ENCODE measurements around the gene IQSEC1. TPM values are rescaled to one million over a fixed set of nuclear protein-coding genes. Genes with fewer than 3 reads are reported as not detected.

IQSEC1 gene
- total and polyA plus RNA-seq, 7 experiments from 2014 or later, result 21.1 to 163 (median 70.2) TPM

DNA sequence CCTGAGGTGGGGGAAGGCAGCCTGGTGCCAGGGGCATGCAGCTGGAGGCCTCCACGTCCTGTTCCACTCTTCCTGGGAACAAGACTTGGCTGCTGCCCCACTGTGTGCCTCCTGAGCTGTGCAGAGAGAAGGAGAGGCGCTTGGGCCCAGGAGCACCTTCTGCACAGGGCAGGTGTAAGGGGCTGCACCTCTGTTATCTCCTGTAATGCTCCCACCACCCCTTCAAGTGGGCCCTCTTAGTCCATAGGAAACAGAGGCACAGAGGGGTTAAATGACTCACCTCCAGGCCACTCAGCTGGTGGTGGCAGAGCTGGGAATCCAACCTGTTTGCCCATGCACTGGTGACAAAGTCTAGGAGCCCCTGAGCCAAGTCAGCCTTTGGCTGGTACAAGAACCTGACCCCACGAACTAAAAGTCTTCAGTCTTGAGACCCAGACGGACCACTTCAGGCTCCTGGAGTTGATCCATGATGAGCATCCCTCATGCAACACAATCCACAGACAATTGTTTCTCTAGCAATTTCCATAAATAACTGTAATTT, 93.2 kb downstream of the IQSEC1 start:
- Histone ChIP-seq H3K4me3 (ENCODE audit: low read length) (no peak overlapping the region), H3K9me3 (ENCODE audit: control insufficient read depth in 2 of 3, low read length in 3 of 3) (no peaks in the 10 kb centered on the region), H3K27me3 (ENCODE audit: control insufficient read depth in 2 of 2, insufficient read depth in 2 of 2, low read length in 2 of 2) (no peaks in the 10 kb centered on the region), H3K27ac (ENCODE audit: low read depth, low read length) (no peak overlapping the region), H3K4me1 (ENCODE audit: control insufficient read depth in 2 of 2, insufficient read depth in 2 of 2, low read length in 2 of 2) (peaks cover 24 to 34% of the 10 kb centered on the region in 2 donors), H3K36me3 (ENCODE audit: control insufficient read depth in 2 of 3, insufficient read depth in 3 of 3, low read length in 3 of 3) (peaks cover 0 to 32% (median 0%) of the 10 kb centered on the region in 3 experiments)
- ATAC-seq (no peak), DNase-seq (no peak)
- H3K9me3 Mint-ChIP-seq, result peaks cover 0 to 2% (median 0%) of the 10 kb centered on the region in 11 donors
- peaks cover 20 to 72% (median 68%) of the 10 kb centered on the region in 7 donors for H3K4me1 Mint-ChIP-seq
- no peak overlapping the region for H3K4me3 Mint-ChIP-seq
- peak overlapping the region in 3 of 9 donors; percentile 11 to 25 (median 20) for H3K27ac Mint-ChIP-seq
- intact Hi-C loops (cut with micrococcal nuclease), result loop anchor here (2.0 to 5.0 kb wide), 2 partner anchors 13 to 63 kb away; no protein-coding TSS in a partner anchor
- ChIA-PET CTCF (interaction anchor here (1.0 kb wide), 1 partner anchor 15 kb away, joined by 4 read pairs; no protein-coding TSS in a partner anchor), POLR2A (no interaction called here)
- peaks cover 0 to 4% (median 3%) of the 10 kb centered on the region in 5 donors for H3K36me3 Mint-ChIP-seq
- no peaks in the 10 kb centered on the region for H3K27me3 Mint-ChIP-seq

DNA sequence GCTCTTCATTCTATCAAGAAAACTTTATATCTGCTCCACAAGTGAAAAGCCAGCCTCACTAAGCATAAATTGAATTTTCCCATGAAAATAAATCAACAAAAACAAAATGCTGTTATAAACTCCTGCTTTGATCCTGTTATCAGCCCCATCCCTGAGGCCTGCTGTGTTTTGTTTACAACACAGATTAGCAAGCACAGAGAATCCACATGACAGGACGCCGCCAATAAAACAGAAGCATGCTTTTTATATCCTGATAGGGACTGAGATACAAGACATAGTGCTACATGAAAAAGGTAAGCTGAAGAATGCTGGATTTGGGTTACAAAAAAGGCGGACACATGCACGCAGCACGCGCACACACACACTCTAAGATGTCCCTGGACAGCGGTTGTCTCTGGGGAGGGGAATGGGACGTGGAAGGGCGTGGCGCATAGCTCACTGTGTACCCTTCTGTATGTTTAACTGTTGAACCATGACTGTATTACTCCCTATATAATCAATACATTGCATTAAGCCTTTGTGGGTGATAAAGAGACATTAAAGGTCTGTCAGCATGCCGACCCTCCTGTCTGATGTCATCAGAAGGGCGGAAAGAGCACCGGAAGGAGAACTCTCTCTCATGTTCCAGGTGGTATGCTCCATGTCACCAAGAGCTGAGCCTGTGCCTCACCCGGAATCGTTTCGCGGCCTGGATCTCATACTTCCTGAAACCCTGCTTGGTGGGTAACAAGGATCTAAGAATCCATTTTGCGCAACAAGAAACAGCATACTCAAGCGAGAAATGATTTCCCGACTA, 93.9 kb downstream of the IQSEC1 start:
- H3K27ac ChIP-seq (ENCODE audit: low read depth, low read length), result no peak overlapping the region
- intact Hi-C loops (cut with micrococcal nuclease), result no loop called here
- no peaks in the 10 kb centered on the region for H3K9me3 ChIP-seq (ENCODE audit: control insufficient read depth in 2 of 3, low read length in 3 of 3)
- ChIA-PET CTCF (interaction anchor here (1.0 kb wide), 1 partner anchor 16 kb away, joined by 4 read pairs; no protein-coding TSS in a partner anchor), POLR2A (no interaction called here)
- peak overlapping the region in 1 of 9 donors; percentile 37 for H3K27ac Mint-ChIP-seq
- peaks cover 22 to 74% (median 68%) of the 10 kb centered on the region in 7 donors for H3K4me1 Mint-ChIP-seq
- H3K27me3 Mint-ChIP-seq, result no peaks in the 10 kb centered on the region
- H3K27me3 ChIP-seq (ENCODE audit: control insufficient read depth in 2 of 2, insufficient read depth in 2 of 2, low read length in 2 of 2), result no peaks in the 10 kb centered on the region
- H3K4me3 ChIP-seq (ENCODE audit: low read length), result no peak overlapping the region
- DNase-seq (no peak), ATAC-seq (no peak)
- peaks cover 0 to 37% (median 0%) of the 10 kb centered on the region in 3 experiments for H3K36me3 ChIP-seq (ENCODE audit: control insufficient read depth in 2 of 3, insufficient read depth in 3 of 3, low read length in 3 of 3)
- no peak overlapping the region for H3K4me3 Mint-ChIP-seq
- H3K9me3 Mint-ChIP-seq, result peaks cover 0 to 2% (median 0%) of the 10 kb centered on the region in 11 donors
- peaks cover 0 to 4% (median 3%) of the 10 kb centered on the region in 5 donors for H3K36me3 Mint-ChIP-seq
- H3K4me1 ChIP-seq (ENCODE audit: control insufficient read depth in 2 of 2, insufficient read depth in 2 of 2, low read length in 2 of 2), result peaks cover 24 to 37% of the 10 kb centered on the region in 2 donors

DNA sequence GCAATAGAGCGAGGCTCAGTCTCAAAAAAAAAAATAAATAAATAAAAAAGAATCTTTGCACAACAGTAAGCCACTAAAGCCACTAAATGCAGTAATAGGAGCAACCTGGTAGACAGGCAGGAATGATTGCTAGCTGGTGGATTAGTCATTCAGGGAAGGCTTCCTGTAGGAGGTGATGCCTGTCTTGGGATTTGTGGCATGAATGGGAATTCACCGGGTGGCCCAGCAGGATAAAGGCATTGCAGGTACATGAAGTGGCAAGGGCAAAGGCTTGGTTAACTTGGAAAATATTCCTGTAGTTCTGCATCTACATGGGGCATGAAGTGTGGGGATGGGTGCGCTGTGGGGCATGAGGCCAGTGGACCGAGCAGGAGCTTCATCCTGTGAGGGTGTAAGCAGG, 94.5 kb downstream of the IQSEC1 start:
- Mint-ChIP-seq H3K9me3 (peaks cover 0 to 2% (median 0%) of the 10 kb centered on the region in 11 donors), H3K4me1 (peaks cover 18 to 72% (median 62%) of the 10 kb centered on the region in 7 donors), H3K4me3 (no peak overlapping the region), H3K27ac (no peak overlapping the region), H3K36me3 (peaks cover 0 to 4% (median 3%) of the 10 kb centered on the region in 5 donors), H3K27me3 (no peaks in the 10 kb centered on the region)
- Histone ChIP-seq H3K4me1 (ENCODE audit: control insufficient read depth in 2 of 2, insufficient read depth in 2 of 2, low read length in 2 of 2) (peaks cover 20 to 37% of the 10 kb centered on the region in 2 donors), H3K4me3 (ENCODE audit: low read length) (no peak overlapping the region), H3K36me3 (ENCODE audit: control insufficient read depth in 2 of 3, insufficient read depth in 3 of 3, low read length in 3 of 3) (peaks cover 0 to 41% (median 0%) of the 10 kb centered on the region in 3 experiments), H3K27me3 (ENCODE audit: control insufficient read depth in 2 of 2, insufficient read depth in 2 of 2, low read length in 2 of 2) (no peaks in the 10 kb centered on the region), H3K27ac (ENCODE audit: low read depth, low read length) (no peak overlapping the region), H3K9me3 (ENCODE audit: control insufficient read depth in 2 of 3, low read length in 3 of 3) (no peaks in the 10 kb centered on the region)
- ATAC-seq (no peak), DNase-seq (no peak)
- intact Hi-C loops (cut with micrococcal nuclease), result no loop called here
- ChIA-PET POLR2A (no interaction called here), CTCF (no interaction called here)

DNA sequence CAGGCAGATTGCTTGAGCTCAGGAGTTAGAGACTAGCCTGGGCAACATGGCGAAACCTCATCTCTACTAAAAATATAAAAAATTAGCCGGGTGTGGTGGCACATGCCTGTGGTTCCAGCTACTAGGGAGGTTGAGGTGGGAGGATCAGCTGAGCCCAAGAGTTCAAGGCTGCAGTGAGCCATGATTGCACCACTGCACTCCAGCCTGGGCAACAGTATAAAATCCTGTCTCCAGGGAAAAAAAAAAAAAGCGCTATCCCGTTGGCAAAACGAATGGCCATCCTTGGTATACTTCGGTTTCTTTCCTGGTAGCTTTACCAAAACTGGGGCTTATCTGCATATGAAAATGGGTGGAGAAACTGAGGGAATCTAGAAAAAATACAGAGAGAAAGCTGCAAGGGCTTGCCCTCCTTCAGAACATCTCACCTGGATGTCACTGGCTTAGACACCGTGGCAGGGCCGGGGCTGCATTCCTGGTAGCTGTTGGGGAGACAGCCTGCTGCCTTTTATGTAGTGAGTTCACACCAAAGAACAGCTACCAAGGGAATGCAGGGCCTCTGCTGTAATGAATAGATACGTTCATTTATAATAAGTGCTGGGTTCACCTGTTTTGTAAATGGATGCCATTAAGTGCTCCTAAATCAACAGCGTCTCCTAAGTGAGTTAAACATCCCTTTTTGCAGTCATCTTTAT, 96.0 kb downstream of the IQSEC1 start:
- H3K4me1 Mint-ChIP-seq, result peaks cover 16 to 73% (median 52%) of the 10 kb centered on the region in 7 donors

DNA sequence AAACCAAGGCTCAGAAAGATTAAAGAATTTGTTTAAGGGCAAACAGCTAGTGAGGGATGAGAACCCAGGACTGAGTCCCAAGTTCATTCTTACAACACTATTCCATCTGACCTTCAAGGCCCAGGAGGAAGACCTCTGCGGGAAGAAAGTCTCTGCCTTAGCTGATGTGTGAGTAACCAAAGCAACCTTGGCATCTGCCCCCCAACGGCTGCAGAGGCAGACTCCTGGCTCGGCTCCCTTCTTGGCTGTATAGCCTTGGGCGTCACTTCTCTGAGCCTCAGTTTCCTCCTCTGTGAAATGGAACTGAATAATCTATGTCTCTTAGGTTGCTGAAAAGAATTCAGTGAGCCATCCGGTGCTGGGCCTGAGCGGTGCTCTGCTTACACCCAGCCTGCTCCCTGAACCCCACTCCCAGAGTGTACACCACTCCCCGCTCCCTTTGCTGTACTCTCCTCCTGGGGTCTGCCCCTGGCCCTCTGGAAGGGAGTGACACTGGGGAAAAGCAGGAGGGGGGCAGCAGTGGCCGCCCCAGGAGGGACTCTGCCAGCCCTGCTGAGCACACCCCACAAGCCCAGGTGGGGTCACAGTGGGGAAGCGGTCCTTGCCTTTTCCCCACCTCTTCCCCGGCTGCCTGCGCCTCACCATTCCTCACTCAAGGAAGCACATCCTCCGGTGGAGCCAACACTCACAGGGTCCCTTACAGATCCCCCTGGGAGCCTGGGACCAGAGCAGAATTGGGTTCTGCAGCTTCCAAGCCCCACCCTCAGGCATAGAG, 97.3 kb downstream of the IQSEC1 start:
- CTCF ChIA-PET, result interaction anchor here (1.2 kb wide), 1 partner anchor 8 kb away, joined by 4 read pairs; no protein-coding TSS in a partner anchor
- Histone ChIP-seq H3K4me3 (ENCODE audit: low read length) (no peak overlapping the region), H3K27me3 (ENCODE audit: control insufficient read depth in 2 of 2, insufficient read depth in 2 of 2, low read length in 2 of 2) (no peaks in the 10 kb centered on the region), H3K4me1 (ENCODE audit: control insufficient read depth in 2 of 2, insufficient read depth in 2 of 2, low read length in 2 of 2) (peaks cover 0 to 33% of the 10 kb centered on the region in 2 donors), H3K36me3 (ENCODE audit: control insufficient read depth in 2 of 3, insufficient read depth in 3 of 3, low read length in 3 of 3) (peaks cover 0 to 50% (median 0%) of the 10 kb centered on the region in 3 experiments), H3K27ac (ENCODE audit: low read depth, low read length) (no peak overlapping the region), H3K9me3 (ENCODE audit: control insufficient read depth in 2 of 3, low read length in 3 of 3) (no peaks in the 10 kb centered on the region)
- POLR2A ChIA-PET, result interaction anchor here (0.8 kb wide), 1 partner anchor 39 kb away, joined by 3 read pairs; no protein-coding TSS in a partner anchor
- intact Hi-C loops (cut with micrococcal nuclease), result no loop called here
- Mint-ChIP-seq H3K4me1 (peaks cover 13 to 67% (median 43%) of the 10 kb centered on the region in 7 donors), H3K9me3 (peaks cover 0 to 2% (median 0%) of the 10 kb centered on the region in 11 donors), H3K36me3 (peaks cover 0 to 6% (median 4%) of the 10 kb centered on the region in 5 donors), H3K27ac (peak overlapping the region in 2 of 9 donors; percentile 46 to 56), H3K4me3 (no peak overlapping the region), H3K27me3 (no peaks in the 10 kb centered on the region)
- ATAC-seq (no peak), DNase-seq (no peak)

More for the DNA sequence above, 96.0 kb downstream of the IQSEC1 start:
- Mint-ChIP-seq H3K9me3 (peaks cover 0 to 2% (median 0%) of the 10 kb centered on the region in 11 donors), H3K36me3 (peaks cover 0 to 6% (median 4%) of the 10 kb centered on the region in 5 donors), H3K27me3 (no peaks in the 10 kb centered on the region), H3K4me3 (no peak overlapping the region), H3K27ac (peak overlapping the region in 1 of 9 donors; percentile 3)
- ChIA-PET CTCF (no interaction called here), POLR2A (no interaction called here)
- peaks cover 7 to 37% of the 10 kb centered on the region in 2 donors for H3K4me1 ChIP-seq (ENCODE audit: control insufficient read depth in 2 of 2, insufficient read depth in 2 of 2, low read length in 2 of 2)
- no peak overlapping the region for H3K4me3 ChIP-seq (ENCODE audit: low read length)
- H3K9me3 ChIP-seq (ENCODE audit: control insufficient read depth in 2 of 3, low read length in 3 of 3), result no peaks in the 10 kb centered on the region
- DNase-seq (no peak), ATAC-seq (no peak)
- H3K27me3 ChIP-seq (ENCODE audit: control insufficient read depth in 2 of 2, insufficient read depth in 2 of 2, low read length in 2 of 2), result no peaks in the 10 kb centered on the region
- no peak overlapping the region for H3K27ac ChIP-seq (ENCODE audit: low read depth, low read length)
- H3K36me3 ChIP-seq (ENCODE audit: control insufficient read depth in 2 of 3, insufficient read depth in 3 of 3, low read length in 3 of 3), result peaks cover 0 to 46% (median 0%) of the 10 kb centered on the region in 3 experiments
- intact Hi-C loops (cut with micrococcal nuclease), result no loop called here

All from naive thymus-derived CD4-positive, alpha-beta T cell (primary cell).